Osteocyte (in vitro differentiated cells): ENCODE data around the gene RASAL2. TPM values are rescaled to one million over a fixed set of nuclear protein-coding genes. Genes with fewer than 3 reads are reported as not detected.

Experiments
- DNase-seq: peaks from one replicate; pipeline ENCODE4 v3.0.0; 2021; ENCODE audit warnings: mixed read lengths; ENCODE audit not compliant: unreplicated experiment; ENCODE audit errors: extremely low spot score
- H3K27ac Mint-ChIP-seq: one replicate; pipeline ENCODE4 v1.8.0; 2021; ENCODE audit warnings: mild to moderate bottlenecking, mixed read lengths; ENCODE audit not compliant: unreplicated experiment
- H3K27me3 Mint-ChIP-seq: one replicate; pipeline ENCODE4 v1.8.0; 2021; ENCODE audit warnings: mixed read lengths; ENCODE audit not compliant: unreplicated experiment
- H3K36me3 Mint-ChIP-seq: one replicate; pipeline ENCODE4 v1.8.0; 2021; ENCODE audit warnings: mixed read lengths; ENCODE audit not compliant: unreplicated experiment
- H3K4me1 Mint-ChIP-seq: one replicate; pipeline ENCODE4 v1.8.0; 2021; ENCODE audit warnings: mixed read lengths; ENCODE audit not compliant: unreplicated experiment
- H3K4me3 Mint-ChIP-seq: one replicate; pipeline ENCODE4 v1.8.0; 2021; ENCODE audit warnings: mild to moderate bottlenecking, moderate library complexity, mixed read lengths; ENCODE audit not compliant: unreplicated experiment
- H3K9me3 Mint-ChIP-seq: one replicate; pipeline ENCODE4 v1.8.0; 2021; ENCODE audit warnings: mixed read lengths; ENCODE audit not compliant: unreplicated experiment
- CTCF ChIP-seq: fragments of 200-600 bp; sonication (generic); IDR thresholded peaks from 2 replicates; pipeline ENCODE4 v1.5.0; 2021; ENCODE audit warnings: antibody characterized with exemption, mild to moderate bottlenecking, moderate library complexity
- total RNA-seq: library from RNA; stranded (reverse); gene quantifications from 2 replicates; pipeline ENCODE4 v1.2.1, GENCODE V29; 2021

The RASAL2 gene
- total RNA-seq, 1 donor from 2014 or later: 34.2 TPM

GRCh38 chr1:178323067-178323466, 229.2 kb downstream of the RASAL2 start:
- Mint-ChIP-seq H3K4me1 (peaks cover 9% of the 10 kb centered on the region), H3K27me3 (no peaks in the 10 kb centered on the region), H3K4me3 (no peak overlapping the region), H3K9me3 (no peaks in the 10 kb centered on the region), H3K36me3 (no peaks in the 10 kb centered on the region), H3K27ac (no peak overlapping the region)
- no peak for DNase-seq
- no peak for TF ChIP-seq CTCF

GRCh38 chr1:178324003-178324402, 230.1 kb downstream of the RASAL2 start:
- Mint-ChIP-seq H3K27ac (no peak overlapping the region), H3K36me3 (no peaks in the 10 kb centered on the region), H3K4me1 (peaks cover 11% of the 10 kb centered on the region)

GRCh38 chr1:178328728-178329127, 234.8 kb downstream of the RASAL2 start:
- no peak for TF ChIP-seq CTCF
- Mint-ChIP-seq H3K4me3 (no peak overlapping the region), H3K27ac (no peak overlapping the region), H3K4me1 (peaks cover 13% of the 10 kb centered on the region), H3K27me3 (no peaks in the 10 kb centered on the region), H3K9me3 (no peaks in the 10 kb centered on the region), H3K36me3 (no peaks in the 10 kb centered on the region)
- DNase-seq: no peak

More at GRCh38 chr1:178324003-178324402, 230.1 kb downstream of the RASAL2 start:
- Mint-ChIP-seq H3K9me3 (no peaks in the 10 kb centered on the region), H3K27me3 (no peaks in the 10 kb centered on the region), H3K4me3 (no peak overlapping the region)
- no peak for TF ChIP-seq CTCF
- DNase-seq: no peak

GRCh38 chr1:178330153-178330552, 236.2 kb downstream of the RASAL2 start:
- Mint-ChIP-seq H3K27me3 (no peaks in the 10 kb centered on the region), H3K4me1 (peaks cover 13% of the 10 kb centered on the region), H3K36me3 (no peaks in the 10 kb centered on the region), H3K27ac (peak overlapping the region; percentile 36), H3K9me3 (no peaks in the 10 kb centered on the region), H3K4me3 (no peak overlapping the region)
- no peak for DNase-seq
- TF ChIP-seq CTCF: no peak

GRCh38 chr1:178330848-178331497, 237.1 kb downstream of the RASAL2 start:
- peaks cover 13% of the 10 kb centered on the region for H3K4me1 Mint-ChIP-seq
- H3K27me3 Mint-ChIP-seq: no peaks in the 10 kb centered on the region
- H3K36me3 Mint-ChIP-seq: no peaks in the 10 kb centered on the region
- no peak for DNase-seq
- TF ChIP-seq CTCF: no peak
- no peak overlapping the region for H3K27ac Mint-ChIP-seq
- no peaks in the 10 kb centered on the region for H3K9me3 Mint-ChIP-seq
- no peak overlapping the region for H3K4me3 Mint-ChIP-seq
